Activated naive CD4-positive, alpha-beta T cell (primary cell): ENCODE results near the gene CHST13.

Experiments used
- DNase-seq, 4 experiments: peaks; one replicate each; lab custom pipeline; 2025; lab: John Stamatoyannopoulos, UW

CHST13 gene

GRCh38 chr3:126541628-126542339 is 17.8 kb downstream of the CHST13 start:
- no peak for DNase-seq

GRCh38 chr3:126542340-126543241 is 18.6 kb downstream of the CHST13 start:
- no peak for DNase-seq

- DNase-seq: no peak
These were observed 19.6 kb downstream of the CHST13 start for GRCh38 chr3:126543457-126544061.

- no peak for DNase-seq
These were observed 20.8 kb downstream of the CHST13 start for GRCh38 chr3:126544596-126545281.

- DNase-seq: no peak
These were observed 21.6 kb downstream of the CHST13 start for GRCh38 chr3:126545544-126545943.

- DNase-seq: no peak
These were observed 22.1 kb downstream of the CHST13 start for GRCh38 chr3:126546013-126546412.

GRCh38 chr3:126546549-126547239 is 22.7 kb downstream of the CHST13 start:
- no peak for DNase-seq

- no peak for DNase-seq
These were observed 23.8 kb downstream of the CHST13 start for GRCh38 chr3:126547721-126548120.

GRCh38 chr3:126548556-126549466 is 24.9 kb downstream of the CHST13 start:
- no peak for DNase-seq

- DNase-seq: no peak
These were observed 26.0 kb downstream of the CHST13 start for GRCh38 chr3:126549861-126550487.

- no peak for DNase-seq
These were observed 26.6 kb downstream of the CHST13 start for GRCh38 chr3:126550488-126551051.

GRCh38 chr3:126551121-126551838 is 27.3 kb downstream of the CHST13 start:
- no peak for DNase-seq

GRCh38 chr3:126551839-126552687 is 28.1 kb downstream of the CHST13 start:
- DNase-seq: no peak

- no peak for DNase-seq
These were observed 28.8 kb downstream of the CHST13 start for GRCh38 chr3:126552688-126553283.

GRCh38 chr3:126553284-126554084 is 29.5 kb downstream of the CHST13 start:
- no peak for DNase-seq
